HEK293 (cell line): ENCODE data around the gene MAP3K4.

Experiments
- CTCF ChIP-seq: fragments of 450-650 bp; formaldehyde crosslinking; IDR thresholded peaks from 2 replicates; pipeline ENCODE4 v1.5.1; 2016; ENCODE audit warnings: missing biosample characterization, missing genetic modification characterization
- ZFP37 ChIP-seq: fragments of 450-650 bp; formaldehyde crosslinking; IDR thresholded peaks from 2 replicates; pipeline ENCODE4 v1.5.1; 2016; ENCODE audit warnings: missing biosample characterization, missing genetic modification characterization
- ZNF274 ChIP-seq, 2 experiments: fragments of 200-500 bp in 1 of 2; fragments of 450-650 bp in 1 of 2; sonication (Bioruptor generic) in 1 of 2; formaldehyde crosslinking in 1 of 2; IDR thresholded peaks; 2 replicates each; pipeline versions ENCODE4 v1.5.1 to v1.6.1; 2014 to 2016; ENCODE audit warnings: borderline replicate concordance in 1 of 2, inconsistent platforms in 1 of 2, low read length in 1 of 2, missing biosample characterization in 1 of 2, missing genetic modification characterization in 1 of 2
- ZNF324 ChIP-seq: fragments of 450-650 bp; formaldehyde crosslinking; IDR thresholded peaks from 2 replicates; pipeline ENCODE4 v1.5.1; 2016; ENCODE audit warnings: missing biosample characterization, missing genetic modification characterization
- ZNF335 ChIP-seq: fragments of 450-650 bp; formaldehyde crosslinking; conservative IDR thresholded peaks from 2 replicates; pipeline ENCODE4 v1.5.1; 2016; ENCODE audit warnings: missing biosample characterization, missing genetic modification characterization
- ZNF341 ChIP-seq: fragments of 450-650 bp; formaldehyde crosslinking; IDR thresholded peaks from 2 replicates; pipeline ENCODE4; 2016; ENCODE audit warnings: low read depth, missing biosample characterization, missing genetic modification characterization
- ZNF423 ChIP-seq: fragments of 450-650 bp; formaldehyde crosslinking; IDR thresholded peaks from 2 replicates; pipeline ENCODE4 v1.5.1; 2016; ENCODE audit warnings: missing biosample characterization, missing genetic modification characterization
- ZNF571 ChIP-seq: fragments of 450-650 bp; formaldehyde crosslinking; IDR thresholded peaks from 2 replicates; pipeline ENCODE4 v1.5.0; 2017; ENCODE audit warnings: missing biosample characterization, missing genetic modification characterization
- ZNF658 ChIP-seq: fragments of 450-650 bp; formaldehyde crosslinking; IDR thresholded peaks from 2 replicates; pipeline ENCODE4; 2016; ENCODE audit warnings: missing biosample characterization, missing genetic modification characterization
- ZNF692 ChIP-seq: fragments of 450-650 bp; formaldehyde crosslinking; IDR thresholded peaks from 2 replicates; pipeline ENCODE4 v1.5.1; 2016; ENCODE audit warnings: missing biosample characterization, missing genetic modification characterization
- ZNF707 ChIP-seq: fragments of 450-650 bp; formaldehyde crosslinking; IDR thresholded peaks from 2 replicates; pipeline ENCODE4 v1.5.1; 2016; ENCODE audit warnings: missing biosample characterization, missing genetic modification characterization
- ZNF747 ChIP-seq: fragments of 450-650 bp; formaldehyde crosslinking; IDR thresholded peaks from 2 replicates; pipeline ENCODE4 v1.5.1; 2016; ENCODE audit warnings: missing biosample characterization, missing genetic modification characterization
- ZNF792 ChIP-seq: fragments of 450-650 bp; formaldehyde crosslinking; IDR thresholded peaks from 2 replicates; pipeline ENCODE4 v1.5.1; 2016; ENCODE audit warnings: missing biosample characterization, missing genetic modification characterization
- TF ChIP-seq, protein P1 (sequence below): fragments of 450-650 bp; formaldehyde crosslinking; IDR thresholded peaks from 2 replicates; pipeline ENCODE4 v1.5.1; 2016; ENCODE audit warnings: missing biosample characterization, missing genetic modification characterization

- TF ChIP-seq ZNF341 (tag by site-specific recombination) (no peak), ZNF707 (tag by site-specific recombination) (no peak), CTCF (tag by site-specific recombination) (no peak), ZNF747 (tag by site-specific recombination) (no peak), ZNF692 (tag by site-specific recombination) (no peak), ZNF423 (tag by site-specific recombination) (no peak), ZNF324 (no peak), ZNF571 (tag by site-specific recombination) (no peak), ZFP37 (tag by site-specific recombination) (no peak), ZNF335 (tag by site-specific recombination) (no peak), ZNF274 (IDR thresholded peaks at IDR 0.05; ENCODE audit: low read length) (no peak), ZNF274 (tag by site-specific recombination; IDR thresholded peaks at IDR 0.05; ENCODE audit: borderline replicate concordance) (no peak), ZNF658 (tag by site-specific recombination) (no peak), ZNF792 (tag by site-specific recombination) (no peak)
- TF ChIP-seq, protein P1, sequence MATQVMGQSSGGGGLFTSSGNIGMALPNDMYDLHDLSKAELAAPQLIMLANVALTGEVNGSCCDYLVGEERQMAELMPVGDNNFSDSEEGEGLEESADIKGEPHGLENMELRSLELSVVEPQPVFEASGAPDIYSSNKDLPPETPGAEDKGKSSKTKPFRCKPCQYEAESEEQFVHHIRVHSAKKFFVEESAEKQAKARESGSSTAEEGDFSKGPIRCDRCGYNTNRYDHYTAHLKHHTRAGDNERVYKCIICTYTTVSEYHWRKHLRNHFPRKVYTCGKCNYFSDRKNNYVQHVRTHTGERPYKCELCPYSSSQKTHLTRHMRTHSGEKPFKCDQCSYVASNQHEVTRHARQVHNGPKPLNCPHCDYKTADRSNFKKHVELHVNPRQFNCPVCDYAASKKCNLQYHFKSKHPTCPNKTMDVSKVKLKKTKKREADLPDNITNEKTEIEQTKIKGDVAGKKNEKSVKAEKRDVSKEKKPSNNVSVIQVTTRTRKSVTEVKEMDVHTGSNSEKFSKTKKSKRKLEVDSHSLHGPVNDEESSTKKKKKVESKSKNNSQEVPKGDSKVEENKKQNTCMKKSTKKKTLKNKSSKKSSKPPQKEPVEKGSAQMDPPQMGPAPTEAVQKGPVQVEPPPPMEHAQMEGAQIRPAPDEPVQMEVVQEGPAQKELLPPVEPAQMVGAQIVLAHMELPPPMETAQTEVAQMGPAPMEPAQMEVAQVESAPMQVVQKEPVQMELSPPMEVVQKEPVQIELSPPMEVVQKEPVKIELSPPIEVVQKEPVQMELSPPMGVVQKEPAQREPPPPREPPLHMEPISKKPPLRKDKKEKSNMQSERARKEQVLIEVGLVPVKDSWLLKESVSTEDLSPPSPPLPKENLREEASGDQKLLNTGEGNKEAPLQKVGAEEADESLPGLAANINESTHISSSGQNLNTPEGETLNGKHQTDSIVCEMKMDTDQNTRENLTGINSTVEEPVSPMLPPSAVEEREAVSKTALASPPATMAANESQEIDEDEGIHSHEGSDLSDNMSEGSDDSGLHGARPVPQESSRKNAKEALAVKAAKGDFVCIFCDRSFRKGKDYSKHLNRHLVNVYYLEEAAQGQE, result no peak
These were observed 4.7 kb upstream of the MAP3K4 start for GRCh38 chr6:160986851-160987250.
